ENCODE data around the gene CDKAL1.
"Not testable (repeated sequence)": the region's sequence is repeated elsewhere in the genome, so short reads cannot be mapped to it uniquely, and the experiment has no call there.

CDKAL1 gene

DNA sequence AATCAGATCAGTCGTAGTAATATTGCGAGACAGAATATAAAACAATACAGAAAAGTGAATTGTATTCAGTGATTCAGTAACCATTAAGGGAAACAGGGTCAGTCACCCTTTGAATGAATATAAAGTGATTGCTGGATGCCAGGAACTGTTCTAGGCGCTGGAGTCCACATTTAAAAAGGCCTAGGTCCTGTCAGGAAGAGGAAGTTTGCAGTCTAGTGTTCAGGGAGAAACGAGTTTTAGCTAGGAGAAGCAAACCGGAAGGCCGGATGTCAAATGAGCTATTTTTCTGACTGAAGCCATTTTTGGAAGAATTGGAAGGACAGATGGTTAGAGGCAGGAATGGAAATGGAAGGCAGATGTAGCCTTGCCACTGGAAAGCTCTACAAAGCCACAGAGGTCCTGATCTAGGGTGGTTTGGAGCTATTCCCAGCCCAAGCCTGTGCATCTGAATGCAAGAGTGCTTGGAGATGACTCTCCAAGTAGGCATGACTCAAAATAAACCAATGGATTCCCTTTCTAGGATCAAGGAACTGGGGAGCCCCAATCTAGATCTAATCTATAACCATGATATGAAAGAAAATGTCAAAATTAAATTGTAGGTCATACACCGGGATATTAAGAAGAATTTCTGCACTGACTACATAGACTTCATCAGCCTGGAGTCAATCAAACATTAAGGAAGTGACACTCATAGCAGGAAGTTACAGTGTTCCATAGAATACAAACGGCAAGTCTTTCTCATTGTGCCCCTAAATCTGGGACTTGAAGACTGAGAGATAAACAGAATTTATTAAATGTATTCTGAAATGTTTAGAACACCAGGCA, 36.8 kb upstream of the CDKAL1 start:
- Histone ChIP-seq H3K27me3 (ENCODE audit: insufficient read depth, low read length, poor library complexity) (no peaks in the 10 kb centered on the region), H3K18ac (ENCODE audit: low read length) (no peak overlapping the region), H2BK120ac (ENCODE audit: low read depth, low read length) (no peak overlapping the region), H3K9ac (ENCODE audit: low read length) (no peak overlapping the region), H3K27ac (ENCODE audit: low read depth, low read length) (no peak overlapping the region), H3K4ac (ENCODE audit: low read depth, low read length) (no peak overlapping the region), H3K79me1 (ENCODE audit: low read length) (no peaks in the 10 kb centered on the region), H2BK15ac (replicated peaks; ENCODE audit: low read depth) (no peak overlapping the region), H3K56ac (ENCODE audit: low read length) (no peak overlapping the region), H3K36me3 (ENCODE audit: control insufficient read depth, insufficient read depth, low read length) (no peaks in the 10 kb centered on the region), H4K8ac (ENCODE audit: low read depth, low read length) (no peak overlapping the region), H3K4me1 (ENCODE audit: control insufficient read depth, low read depth, low read length) (no peaks in the 10 kb centered on the region), H3K79me2 (ENCODE audit: control insufficient read depth, insufficient read depth, low read length) (no peaks in the 10 kb centered on the region), H4K5ac (ENCODE audit: low read length) (no peak overlapping the region), H3K4me3 (ENCODE audit: low read length) (no peak overlapping the region), H2BK5ac (ENCODE audit: low read length) (no peak overlapping the region), H2AK5ac (ENCODE audit: low read length) (no peak overlapping the region), H3K4me2 (ENCODE audit: low read length) (no peak overlapping the region), H3K23ac (ENCODE audit: low read length) (no peak overlapping the region)
- no peak for DNase-seq
- no CpG with 5 or more reads among the region's 8 CpGs for WGBS (ENCODE audit: extremely low coverage, insufficient coverage, low lambda C conversion rate)

DNA sequence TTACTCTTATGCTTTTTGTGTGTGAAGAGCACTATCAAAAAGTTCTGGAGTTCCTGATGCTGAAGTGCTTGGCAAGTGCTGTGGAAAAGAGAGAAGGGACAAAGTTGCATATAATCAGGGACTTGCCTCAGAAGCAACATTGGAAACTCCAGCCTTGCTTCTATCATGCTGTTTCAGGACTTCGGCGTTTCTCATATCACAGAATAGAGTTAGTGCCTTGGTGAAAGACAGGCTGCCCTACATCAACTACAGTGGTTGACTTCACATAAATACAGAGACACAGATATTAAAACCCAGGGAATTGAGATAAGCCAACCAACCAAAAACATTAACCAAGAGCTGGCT, 36.2 kb upstream of the CDKAL1 start:
- no peaks in the 10 kb centered on the region for H3K79me2 ChIP-seq (ENCODE audit: control insufficient read depth, insufficient read depth, low read length)
- H4K8ac ChIP-seq (ENCODE audit: low read depth, low read length): no peak overlapping the region
- H3K36me3 ChIP-seq (ENCODE audit: control insufficient read depth, insufficient read depth, low read length): no peaks in the 10 kb centered on the region
- no peaks in the 10 kb centered on the region for H3K4me1 ChIP-seq (ENCODE audit: control insufficient read depth, low read depth, low read length)
- no peak overlapping the region for H3K56ac ChIP-seq (ENCODE audit: low read length)
- H2BK5ac ChIP-seq (ENCODE audit: low read length): no peak overlapping the region
- no peak overlapping the region for H4K5ac ChIP-seq (ENCODE audit: low read length)
- no peaks in the 10 kb centered on the region for H3K27me3 ChIP-seq (ENCODE audit: insufficient read depth, low read length, poor library complexity)
- H3K9ac ChIP-seq (ENCODE audit: low read length): no peak overlapping the region
- H2BK15ac ChIP-seq (replicated peaks; ENCODE audit: low read depth): no peak overlapping the region
- no peak overlapping the region for H2BK120ac ChIP-seq (ENCODE audit: low read depth, low read length)
- WGBS (ENCODE audit: extremely low coverage, insufficient coverage, low lambda C conversion rate): no CpG with 5 or more reads among the region's 2 CpGs
- H3K79me1 ChIP-seq (ENCODE audit: low read length): no peaks in the 10 kb centered on the region
- no peak overlapping the region for H3K23ac ChIP-seq (ENCODE audit: low read length)
- no peak overlapping the region for H2AK5ac ChIP-seq (ENCODE audit: low read length)
- H3K18ac ChIP-seq (ENCODE audit: low read length): no peak overlapping the region
- no peak overlapping the region for H3K4ac ChIP-seq (ENCODE audit: low read depth, low read length)
- no peak for DNase-seq
- H3K4me3 ChIP-seq (ENCODE audit: low read length): no peak overlapping the region
- no peak overlapping the region for H3K4me2 ChIP-seq (ENCODE audit: low read length)
- H3K27ac ChIP-seq (ENCODE audit: low read depth, low read length): no peak overlapping the region

DNA sequence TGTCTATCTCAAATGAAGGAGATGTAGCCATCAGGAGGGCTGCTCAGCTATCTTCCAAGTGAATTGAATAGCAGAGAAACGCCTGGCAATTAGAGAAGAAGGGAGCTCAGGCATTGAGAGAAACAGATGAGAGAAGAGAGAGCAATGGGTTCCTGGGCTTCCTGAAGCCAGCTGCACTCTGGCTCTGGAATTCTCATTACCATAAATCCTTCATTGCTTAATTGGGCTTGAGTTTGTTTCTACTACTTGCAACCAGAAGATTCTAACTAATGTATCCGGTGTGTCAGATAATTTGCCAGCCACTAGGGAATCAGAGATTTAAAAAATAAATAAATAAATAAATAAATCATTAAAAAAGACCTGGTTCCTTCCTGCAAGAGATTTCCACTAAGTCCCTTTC, 25.0 kb upstream of the CDKAL1 start:
- H3K9ac ChIP-seq (ENCODE audit: low read length): no peak overlapping the region
- H3K4me2 ChIP-seq (ENCODE audit: low read length): no peak overlapping the region
- H4K5ac ChIP-seq (ENCODE audit: low read length): no peak overlapping the region
- DNase-seq: no peak
- no peak overlapping the region for H3K56ac ChIP-seq (ENCODE audit: low read length)
- H2BK120ac ChIP-seq (ENCODE audit: low read depth, low read length): no peak overlapping the region
- no peaks in the 10 kb centered on the region for H3K79me1 ChIP-seq (ENCODE audit: low read length)
- no CpG with 5 or more reads among the region's 2 CpGs for WGBS (ENCODE audit: extremely low coverage, insufficient coverage, low lambda C conversion rate)
- no peak overlapping the region for H3K4ac ChIP-seq (ENCODE audit: low read depth, low read length)
- no peak overlapping the region for H4K8ac ChIP-seq (ENCODE audit: low read depth, low read length)
- H2BK15ac ChIP-seq (replicated peaks; ENCODE audit: low read depth): no peak overlapping the region
- H3K27me3 ChIP-seq (ENCODE audit: insufficient read depth, low read length, poor library complexity): no peaks in the 10 kb centered on the region
- H3K18ac ChIP-seq (ENCODE audit: low read length): no peak overlapping the region
- no peak overlapping the region for H3K4me3 ChIP-seq (ENCODE audit: low read length)
- no peak overlapping the region for H2AK5ac ChIP-seq (ENCODE audit: low read length)
- H3K27ac ChIP-seq (ENCODE audit: low read depth, low read length): no peak overlapping the region
- H3K36me3 ChIP-seq (ENCODE audit: control insufficient read depth, insufficient read depth, low read length): no peaks in the 10 kb centered on the region
- H2BK5ac ChIP-seq (ENCODE audit: low read length): no peak overlapping the region
- H3K79me2 ChIP-seq (ENCODE audit: control insufficient read depth, insufficient read depth, low read length): no peaks in the 10 kb centered on the region
- no peaks in the 10 kb centered on the region for H3K4me1 ChIP-seq (ENCODE audit: control insufficient read depth, low read depth, low read length)
- no peak overlapping the region for H3K23ac ChIP-seq (ENCODE audit: low read length)

DNA sequence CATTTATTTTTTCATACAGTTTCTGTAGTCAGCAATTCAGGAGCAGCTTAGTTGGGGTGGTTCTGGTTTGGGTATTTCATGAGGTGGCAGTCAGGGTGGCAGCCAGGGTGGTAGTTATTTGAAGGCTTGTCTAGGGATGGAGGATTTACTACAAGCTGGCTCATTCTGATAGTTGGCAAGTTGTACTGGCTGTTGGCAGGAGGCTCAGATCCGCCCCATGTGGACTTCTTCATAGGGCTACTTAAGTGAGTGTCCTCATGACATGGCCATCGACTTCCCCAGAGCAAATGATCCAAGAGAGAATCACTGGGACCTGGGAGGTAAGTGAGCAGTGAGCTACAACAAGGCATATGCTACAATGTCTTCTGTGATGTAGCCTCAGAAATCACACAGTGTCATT, 22.4 kb upstream of the CDKAL1 start:
- H2AK5ac ChIP-seq (ENCODE audit: low read length): no peak overlapping the region
- no peak overlapping the region for H3K4me2 ChIP-seq (ENCODE audit: low read length)
- no peak overlapping the region for H2BK120ac ChIP-seq (ENCODE audit: low read depth, low read length)
- DNase-seq: no peak
- no peak overlapping the region for H3K23ac ChIP-seq (ENCODE audit: low read length)
- H2BK5ac ChIP-seq (ENCODE audit: low read length): no peak overlapping the region
- H3K27me3 ChIP-seq (ENCODE audit: insufficient read depth, low read length, poor library complexity): no peaks in the 10 kb centered on the region
- no peak overlapping the region for H3K4ac ChIP-seq (ENCODE audit: low read depth, low read length)
- no peak overlapping the region for H3K4me3 ChIP-seq (ENCODE audit: low read length)
- no peak overlapping the region for H3K18ac ChIP-seq (ENCODE audit: low read length)
- H3K9ac ChIP-seq (ENCODE audit: low read length): no peak overlapping the region
- H3K79me1 ChIP-seq (ENCODE audit: low read length): no peaks in the 10 kb centered on the region
- no peaks in the 10 kb centered on the region for H3K36me3 ChIP-seq (ENCODE audit: control insufficient read depth, insufficient read depth, low read length)
- no CpG with 5 or more reads among the region's 2 CpGs for WGBS (ENCODE audit: extremely low coverage, insufficient coverage, low lambda C conversion rate)
- H4K8ac ChIP-seq (ENCODE audit: low read depth, low read length): no peak overlapping the region
- H4K5ac ChIP-seq (ENCODE audit: low read length): no peak overlapping the region
- H2BK15ac ChIP-seq (replicated peaks; ENCODE audit: low read depth): no peak overlapping the region
- no peaks in the 10 kb centered on the region for H3K4me1 ChIP-seq (ENCODE audit: control insufficient read depth, low read depth, low read length)
- H3K79me2 ChIP-seq (ENCODE audit: control insufficient read depth, insufficient read depth, low read length): no peaks in the 10 kb centered on the region
- H3K56ac ChIP-seq (ENCODE audit: low read length): no peak overlapping the region
- no peak overlapping the region for H3K27ac ChIP-seq (ENCODE audit: low read depth, low read length)

DNA sequence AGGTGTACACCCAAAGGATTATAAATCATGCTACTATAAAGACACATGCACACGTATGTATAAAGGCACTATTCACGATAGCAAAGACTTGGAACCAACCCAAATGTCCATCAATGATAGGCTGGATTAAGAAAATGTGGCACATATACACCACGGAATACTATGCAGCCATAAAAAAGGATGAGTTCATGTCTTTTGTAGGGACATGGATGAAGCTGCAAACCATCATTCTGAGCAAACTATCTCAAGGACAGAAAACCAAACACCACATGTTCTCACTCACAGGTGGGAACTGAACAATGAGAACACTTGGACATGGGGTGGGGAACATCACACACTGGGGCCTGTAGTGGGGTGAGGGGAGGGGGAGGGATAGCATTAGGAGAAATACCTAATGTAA, 9.0 kb upstream of the CDKAL1 start:
- H3K36me3 ChIP-seq (ENCODE audit: control insufficient read depth, insufficient read depth, low read length); H3K4me2 ChIP-seq (ENCODE audit: low read length); H2AK5ac ChIP-seq (ENCODE audit: low read length); H3K4me3 ChIP-seq (ENCODE audit: low read length); H4K5ac ChIP-seq (ENCODE audit: low read length); H3K27ac ChIP-seq (ENCODE audit: low read depth, low read length); H3K4me1 ChIP-seq (ENCODE audit: control insufficient read depth, low read depth, low read length); H4K8ac ChIP-seq (ENCODE audit: low read depth, low read length); H3K23ac ChIP-seq (ENCODE audit: low read length); H2BK120ac ChIP-seq (ENCODE audit: low read depth, low read length); H3K9ac ChIP-seq (ENCODE audit: low read length); H2BK5ac ChIP-seq (ENCODE audit: low read length); H3K79me2 ChIP-seq (ENCODE audit: control insufficient read depth, insufficient read depth, low read length); H2BK15ac ChIP-seq (replicated peaks; ENCODE audit: low read depth); DNase-seq; H3K4ac ChIP-seq (ENCODE audit: low read depth, low read length); H3K18ac ChIP-seq (ENCODE audit: low read length); H3K27me3 ChIP-seq (ENCODE audit: insufficient read depth, low read length, poor library complexity); H3K56ac ChIP-seq (ENCODE audit: low read length); H3K79me1 ChIP-seq (ENCODE audit: low read length): not testable (repeated sequence)
- no CpG with 5 or more reads among the region's 3 CpGs for WGBS (ENCODE audit: extremely low coverage, insufficient coverage, low lambda C conversion rate)

DNA sequence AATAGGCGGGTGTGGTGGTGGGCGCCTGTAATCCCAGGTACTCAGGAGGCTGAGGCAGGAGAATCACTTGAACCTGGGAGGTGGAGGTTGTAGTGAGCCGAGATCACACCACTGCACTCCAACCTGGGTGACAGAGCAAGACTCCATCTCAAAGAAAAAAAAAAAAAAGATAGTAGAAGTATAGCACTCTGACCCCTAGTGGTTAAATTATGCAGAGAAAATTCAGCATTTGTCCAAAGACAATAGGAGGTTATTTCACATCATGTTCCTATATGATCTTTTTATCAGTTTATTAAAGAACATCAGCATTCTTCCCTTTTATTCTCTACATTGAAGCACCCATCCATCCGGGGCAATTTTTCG, 5.2 kb upstream of the CDKAL1 start:
- not testable (repeated sequence) for H3K56ac ChIP-seq (ENCODE audit: low read length); H4K5ac ChIP-seq (ENCODE audit: low read length); H2BK5ac ChIP-seq (ENCODE audit: low read length); H3K4ac ChIP-seq (ENCODE audit: low read depth, low read length); H2BK15ac ChIP-seq (replicated peaks; ENCODE audit: low read depth); H3K4me3 ChIP-seq (ENCODE audit: low read length); H3K23ac ChIP-seq (ENCODE audit: low read length); H3K4me1 ChIP-seq (ENCODE audit: control insufficient read depth, low read depth, low read length); H3K27ac ChIP-seq (ENCODE audit: low read depth, low read length); H3K18ac ChIP-seq (ENCODE audit: low read length); H3K4me2 ChIP-seq (ENCODE audit: low read length); H3K9ac ChIP-seq (ENCODE audit: low read length); H3K27me3 ChIP-seq (ENCODE audit: insufficient read depth, low read length, poor library complexity); H2AK5ac ChIP-seq (ENCODE audit: low read length); H3K36me3 ChIP-seq (ENCODE audit: control insufficient read depth, insufficient read depth, low read length); H4K8ac ChIP-seq (ENCODE audit: low read depth, low read length); H3K79me1 ChIP-seq (ENCODE audit: low read length); H2BK120ac ChIP-seq (ENCODE audit: low read depth, low read length); H3K79me2 ChIP-seq (ENCODE audit: control insufficient read depth, insufficient read depth, low read length)
- DNase-seq: peak; percentile 51
- WGBS (ENCODE audit: extremely low coverage, insufficient coverage, low lambda C conversion rate): no CpG with 5 or more reads among the region's 5 CpGs
